Coronary artery (tissue), 2 donors: ENCODE data around the gene KCNJ1.

Source experiments
- DNase-seq: peaks from one replicate; pipeline ENCODE4 v3.0.0-alpha.2; 2017; ENCODE audit warnings: low spot score
- H3K27ac ChIP-seq, 2 donors: fragments of 200-600 bp; sonication (generic); one replicate each; pipeline ENCODE4 v1.5.1; 2016 to 2019
- H3K4me3 ChIP-seq: fragments of 200-600 bp; sonication (generic); 2 replicates; pipeline ENCODE4 v1.5.1; 2016; ENCODE audit warnings: mild to moderate bottlenecking, moderate library complexity
- CTCF ChIP-seq: fragments of 200-600 bp; sonication (generic); IDR thresholded peaks from one replicate; pipeline ENCODE4 v1.5.1; 2019; ENCODE audit warnings: antibody characterized with exemption

KCNJ1 gene

GRCh38 chr11:128859563-128860441 lies 7.3 kb downstream of the KCNJ1 start:
- no peak overlapping the region for H3K27ac ChIP-seq
- DNase-seq = no peak

GRCh38 chr11:128857341-128857740 lies 9.8 kb downstream of the KCNJ1 start:
- Histone ChIP-seq H3K27ac (no peak overlapping the region), H3K4me3 (no peak overlapping the region)
- DNase-seq = peak; percentile 59
- no peak for TF ChIP-seq CTCF

More at GRCh38 chr11:128859563-128860441, 7.3 kb downstream of the KCNJ1 start:
- peak; percentile 59 for TF ChIP-seq CTCF
- H3K4me3 ChIP-seq = no peak overlapping the region

- Histone ChIP-seq H3K4me3 (no peak overlapping the region), H3K27ac (no peak overlapping the region)
- DNase-seq = peak; percentile 62
- TF ChIP-seq CTCF = no peak
Measured at GRCh38 chr11:128856241-128856640, 10.9 kb downstream of the KCNJ1 start.

GRCh38 chr11:128854841-128855240 lies 12.3 kb downstream of the KCNJ1 start:
- H3K27ac ChIP-seq = no peak overlapping the region
- no peak for TF ChIP-seq CTCF
- DNase-seq = no peak

GRCh38 chr11:128853559-128853958 lies 13.5 kb downstream of the KCNJ1 start:
- TF ChIP-seq CTCF = no peak
- no peak overlapping the region for H3K4me3 ChIP-seq
- peak; percentile 24 for DNase-seq
- H3K27ac ChIP-seq = no peak overlapping the region

More at GRCh38 chr11:128854841-128855240, 12.3 kb downstream of the KCNJ1 start:
- no peak overlapping the region for H3K4me3 ChIP-seq

- H3K4me3 ChIP-seq = no peak overlapping the region
- DNase-seq = peak; percentile 58
- H3K27ac ChIP-seq = no peak overlapping the region
- TF ChIP-seq CTCF = no peak
Measured at GRCh38 chr11:128852327-128853023, 14.6 kb downstream of the KCNJ1 start.
